Naive thymus-derived CD8-positive, alpha-beta T cell (primary cell): ENCODE data around the gene SYNGAP1. TPM values are rescaled to one million over a fixed set of nuclear protein-coding genes. Genes with fewer than 3 reads are reported as not detected.
"Not testable (repeated sequence)": the region's sequence is repeated elsewhere in the genome, so short reads cannot be mapped to it uniquely, and the experiment has no call there.

Experiments used
- ATAC-seq, 2 donors: fragments of 150-1000 bp; cut with Tn5 transposase in 1 of 2; sonication (Bioruptor Pico), chemical (Tn5 transposase) in 1 of 2; 1 replicate in 1 of 2; 2 replicates in 1 of 2; pipeline ENCODE4 v1.10.0; 2021; ENCODE audit warnings: mild to moderate bottlenecking in 2 of 2, moderate library complexity in 2 of 2
- POLR2A ChIA-PET: fragments of 350-600 bp; sonication (Branson Sonifier 250); formaldehyde crosslinking; loops from one replicate; lab custom pipeline; 2021; ENCODE audit warnings: antibody characterized with exemption; lab: Charles Lee
- DNase-seq, 10 donors: peaks; one replicate each; pipeline versions ENCODE4 v3.0.0 to v3.0.0-alpha.2; 2020 to 2022
- H3K27ac Mint-ChIP-seq, 10 donors: one replicate each; pipeline ENCODE4 v1.8.0; 2020 to 2022; ENCODE audit warnings: mild to moderate bottlenecking in 10 of 10, mixed read lengths in 10 of 10, moderate library complexity in 4 of 10, inconsistent platforms in 1 of 10
- H3K27me3 Mint-ChIP-seq, 5 donors: one replicate each; pipeline ENCODE4 v1.8.0; 2021 to 2022; ENCODE audit warnings: mixed read lengths in 5 of 5
- H3K36me3 Mint-ChIP-seq, 3 donors: one replicate each; pipeline ENCODE4 v1.8.0; 2020 to 2022; ENCODE audit warnings: mixed read lengths in 3 of 3, mild to moderate bottlenecking in 2 of 3, inconsistent platforms in 1 of 3
- H3K4me1 Mint-ChIP-seq, 4 donors: one replicate each; pipeline ENCODE4 v1.8.0; 2021 to 2022; ENCODE audit warnings: mixed read lengths in 4 of 4
- H3K4me3 Mint-ChIP-seq, 10 donors: one replicate each; pipeline ENCODE4 v1.8.0; 2020 to 2022; ENCODE audit warnings: mild to moderate bottlenecking in 10 of 10, mixed read lengths in 10 of 10, moderate library complexity in 6 of 10, inconsistent platforms in 1 of 10
- H3K9me3 Mint-ChIP-seq, 9 donors: one replicate each; pipeline ENCODE4 v1.8.0; 2020 to 2022; ENCODE audit warnings: mixed read lengths in 9 of 9, mild to moderate bottlenecking in 3 of 9, inconsistent platforms in 1 of 9, moderate library complexity in 1 of 9
- polyA plus RNA-seq, 3 donors: library from polyadenylated mRNA; unstranded; fragments of 300-500 nt; fragmentation: Illumina TruSeq; gene quantifications; one replicate each; pipeline ENCODE4 v1.2.3, GENCODE V29; 2021
- total RNA-seq, 8 experiments: library from RNA in 2 of 8; stranded (reverse) in 2 of 8; gene quantifications; one replicate each; pipeline ENCODE4 v1.2.3 and lab custom pipeline; 2021 to 2026

SYNGAP1 gene
- total RNA-seq = 10 to 100 TPM; 57.0 to 66.6 TPM
- polyA plus RNA-seq = 1 to 10 TPM in 2 of 3 donors, under 1 TPM in 1; 0.38 to 1.9 (median 1.4) TPM
- 10.0 to 63.0 (median 38.7) reads per million in 6 experiments for total RNA-seq (lab: John Stamatoyannopoulos, UW)

DNA sequence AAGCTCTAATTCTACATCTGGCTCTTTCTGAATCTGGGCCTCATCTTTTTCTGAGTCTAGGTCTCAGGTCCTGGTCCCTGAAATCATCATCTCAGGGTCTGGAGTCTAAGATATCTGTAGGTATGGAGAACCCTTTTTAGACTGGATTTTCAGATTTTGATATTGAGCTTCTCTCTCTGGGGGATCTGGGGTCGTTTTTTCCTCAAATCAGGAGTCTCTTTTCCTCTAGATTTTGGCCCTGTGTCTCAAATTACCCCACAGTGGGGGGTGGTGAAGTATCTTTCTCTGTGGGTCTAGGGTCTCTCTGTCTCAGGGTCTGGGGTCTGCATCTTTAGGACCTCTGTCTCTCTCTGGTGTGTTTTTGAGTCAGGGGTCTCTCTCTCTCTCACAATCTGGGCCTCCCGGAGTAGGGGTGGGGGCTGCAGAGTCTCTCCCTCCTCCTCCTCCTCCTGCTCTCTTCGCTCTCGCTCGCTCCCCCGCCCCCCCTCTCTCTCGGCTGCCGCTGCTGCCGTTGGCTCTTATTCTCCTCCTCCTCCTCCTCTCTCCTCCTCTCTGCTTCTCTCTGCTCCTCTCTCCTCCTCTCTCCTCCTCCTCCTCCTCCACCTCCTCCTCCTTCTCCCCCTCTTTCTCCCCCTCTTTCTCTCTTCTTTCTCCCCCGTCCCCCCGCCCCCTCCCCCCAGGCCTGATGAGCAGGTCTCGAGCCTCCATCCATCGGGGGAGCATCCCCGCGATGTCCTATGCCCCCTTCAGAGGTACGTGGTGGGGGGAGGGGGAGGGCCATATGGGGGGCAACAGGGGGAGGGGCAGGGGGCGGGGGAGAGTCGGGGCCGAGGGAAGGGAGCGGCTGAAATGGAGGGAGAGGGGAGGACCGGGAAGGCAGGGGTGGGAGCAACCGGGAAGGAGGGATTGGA is at the start of gene SYNGAP1:
Gene SYNGAP1 (plus strand): TSS at position 486 of the 911 bp plus-strand sequence. CDS start 200 bp downstream, at position 686.
- H3K4me1 Mint-ChIP-seq = peaks cover 53 to 94% (median 79%) of the 10 kb centered on the region in 4 donors
- H3K36me3 Mint-ChIP-seq = peaks cover 0 to 18% (median 0%) of the 10 kb centered on the region in 3 donors
- H3K27ac Mint-ChIP-seq = peak within 1 kb of the TSS; percentile 98 to 100 (median 99)
- DNase-seq (peak in 1 of 10 donors; percentile 43), ATAC-seq (no peak)
- peak within 1 kb of the TSS; percentile 90 to 95 (median 92) for H3K4me3 Mint-ChIP-seq
- H3K27me3 Mint-ChIP-seq = no peaks in the 10 kb centered on the region
- no peaks in the 10 kb centered on the region for H3K9me3 Mint-ChIP-seq
- POLR2A ChIA-PET = interaction anchor here (0.7 to 3.7 kb wide), 11 partner anchors 10 to 448 kb away, joined by 3 to 58 read pairs (median 12); partner anchors contain the start of genes PFDN6, RGL2, RPS18 and TAPBP

- H3K27ac Mint-ChIP-seq, DNase-seq, H3K4me3 Mint-ChIP-seq, POLR2A ChIA-PET, ATAC-seq, H3K27me3 Mint-ChIP-seq, H3K36me3 Mint-ChIP-seq, H3K9me3 Mint-ChIP-seq: not testable (repeated sequence)
- H3K4me1 Mint-ChIP-seq = peaks cover 3 to 22% (median 11%) of the 10 kb centered on the region in 4 donors
Measured at GRCh38 chr6:33371901-33372300, 48.0 kb upstream of the SYNGAP1 start.

DNA sequence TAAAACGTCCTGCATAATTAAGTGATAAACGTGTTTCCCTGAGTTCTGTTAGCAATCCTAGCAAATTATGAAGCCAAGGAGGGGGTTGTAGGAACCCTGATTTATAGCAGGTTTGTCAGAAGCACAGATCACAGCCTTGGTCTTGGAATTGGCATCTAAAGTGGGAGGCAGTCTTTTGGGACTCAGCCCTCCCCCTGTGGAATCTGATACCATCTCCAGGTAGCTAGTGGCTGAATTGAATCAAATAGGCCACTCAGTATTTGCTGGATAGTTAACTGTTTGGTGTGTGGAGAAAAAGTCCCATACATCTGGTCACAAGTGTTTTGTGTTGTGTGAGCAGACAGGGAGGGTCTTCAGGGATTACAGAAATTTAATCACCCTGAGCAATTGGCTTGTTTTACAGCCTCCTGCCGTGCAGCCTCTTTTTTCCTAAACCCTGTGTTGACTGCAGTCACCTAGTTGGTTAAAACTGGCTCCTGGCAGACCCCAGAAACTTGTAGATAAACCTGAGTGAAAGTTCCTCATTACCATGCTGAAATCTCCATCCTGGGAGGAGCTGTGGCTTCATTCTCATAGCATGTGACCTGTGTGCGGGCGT is 47.2 kb upstream of the SYNGAP1 start:
- H3K4me1 Mint-ChIP-seq = peaks cover 3 to 22% (median 11%) of the 10 kb centered on the region in 4 donors
- H3K27ac Mint-ChIP-seq = peak overlapping the region in 2 of 10 donors; percentile 43 to 44
- H3K4me3 Mint-ChIP-seq = no peak overlapping the region
- ATAC-seq = no peak
- no peak for DNase-seq
- POLR2A ChIA-PET = no interaction called here
- no peaks in the 10 kb centered on the region for H3K27me3 Mint-ChIP-seq
- no peaks in the 10 kb centered on the region for H3K36me3 Mint-ChIP-seq
- H3K9me3 Mint-ChIP-seq = no peaks in the 10 kb centered on the region

DNA sequence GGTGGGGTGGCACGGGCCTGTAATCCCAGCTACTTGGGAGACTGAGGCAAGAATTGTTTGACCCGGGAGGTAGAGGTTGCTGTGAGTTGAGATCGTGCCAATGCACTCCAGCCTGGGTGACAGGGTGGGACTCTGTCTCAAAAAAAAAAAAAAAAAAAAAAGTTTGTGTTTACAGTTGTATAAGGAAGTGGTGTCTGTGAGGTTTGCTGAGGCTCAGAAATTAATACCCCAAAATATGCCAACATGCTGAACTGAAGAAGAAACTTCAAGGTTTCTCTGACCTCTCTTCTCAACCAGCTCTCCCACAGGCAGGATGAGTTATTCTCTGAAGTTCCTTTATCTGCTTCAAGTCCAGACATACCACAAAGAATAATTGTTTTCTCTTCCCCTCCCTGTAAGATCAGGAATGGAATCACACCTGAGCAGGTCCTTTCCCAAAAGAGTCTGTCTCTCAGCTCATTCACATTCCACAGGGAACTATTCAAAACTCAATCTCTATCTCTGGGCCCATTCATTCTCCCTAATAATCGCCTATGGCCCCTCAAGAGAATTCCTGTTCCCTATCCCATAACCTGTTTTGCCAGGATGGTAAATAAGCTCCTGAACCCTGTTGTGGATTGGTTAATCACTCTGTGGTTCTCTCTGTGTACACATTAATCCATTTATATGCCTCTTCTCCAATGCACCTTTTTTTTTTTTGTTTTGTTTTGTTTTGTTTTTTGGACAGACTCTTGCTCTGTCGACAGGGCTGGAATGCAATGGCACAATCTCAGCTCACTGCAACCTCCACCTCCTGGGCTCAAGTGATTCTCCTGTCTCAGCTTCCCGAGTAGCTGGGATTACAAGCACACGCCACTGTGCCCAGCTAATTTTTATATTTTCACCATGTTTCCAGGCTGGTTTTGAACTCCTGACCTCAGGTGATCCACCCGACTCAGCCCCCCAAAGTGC is 45.6 kb upstream of the SYNGAP1 start:
- Mint-ChIP-seq H3K36me3 (no peaks in the 10 kb centered on the region), H3K9me3 (no peaks in the 10 kb centered on the region), H3K4me3 (peak overlapping the region in 1 of 10 donors; percentile 52), H3K4me1 (peaks cover 3 to 22% (median 11%) of the 10 kb centered on the region in 4 donors), H3K27ac (peak overlapping the region in 9 of 10 donors; percentile 15 to 80 (median 69)), H3K27me3 (no peaks in the 10 kb centered on the region)
- DNase-seq = peak in 1 of 10 donors; percentile 9
- POLR2A ChIA-PET = interaction anchor here (0.6 to 1.4 kb wide), 3 partner anchors 11 to 31 kb away, joined by 3 to 4 read pairs (median 3); no protein-coding TSS in a partner anchor
- no peak for ATAC-seq

DNA sequence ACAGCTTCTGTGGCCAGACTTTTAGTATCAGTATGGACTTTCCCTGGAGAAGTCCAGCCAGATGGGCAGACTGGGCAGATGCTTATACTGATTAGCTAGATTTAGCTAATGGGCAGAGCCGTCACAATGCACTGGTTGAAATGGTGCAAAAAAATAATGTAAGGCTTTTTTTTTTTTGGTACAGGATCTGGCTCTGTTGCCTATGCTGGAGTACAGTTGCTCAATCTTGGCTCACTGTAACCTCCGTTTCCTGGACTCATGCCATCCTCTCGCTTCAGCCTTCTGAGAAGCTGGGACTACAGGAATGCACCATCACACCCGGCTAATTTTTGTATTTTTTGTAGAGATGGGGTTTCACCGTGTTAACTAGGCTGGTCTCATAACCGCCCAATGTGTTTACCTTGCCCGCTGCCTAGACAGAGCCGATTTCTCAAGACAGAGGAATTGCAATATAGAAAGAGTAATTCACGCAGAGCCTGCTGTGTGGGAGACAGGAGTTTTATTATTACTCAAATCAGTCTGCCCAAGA is 44.7 kb upstream of the SYNGAP1 start:
- ATAC-seq (no peak), DNase-seq (no peak)
- Mint-ChIP-seq H3K27ac (peak overlapping the region in 7 of 10 donors; percentile 11 to 72 (median 53)), H3K36me3 (no peaks in the 10 kb centered on the region), H3K27me3 (no peaks in the 10 kb centered on the region), H3K4me3 (no peak overlapping the region), H3K4me1 (peaks cover 3 to 22% (median 11%) of the 10 kb centered on the region in 4 donors), H3K9me3 (no peaks in the 10 kb centered on the region)
- POLR2A ChIA-PET = interaction anchor here (0.6 to 1.4 kb wide), 3 partner anchors 8 to 32 kb away, joined by 3 to 4 read pairs (median 3); no protein-coding TSS in a partner anchor

DNA sequence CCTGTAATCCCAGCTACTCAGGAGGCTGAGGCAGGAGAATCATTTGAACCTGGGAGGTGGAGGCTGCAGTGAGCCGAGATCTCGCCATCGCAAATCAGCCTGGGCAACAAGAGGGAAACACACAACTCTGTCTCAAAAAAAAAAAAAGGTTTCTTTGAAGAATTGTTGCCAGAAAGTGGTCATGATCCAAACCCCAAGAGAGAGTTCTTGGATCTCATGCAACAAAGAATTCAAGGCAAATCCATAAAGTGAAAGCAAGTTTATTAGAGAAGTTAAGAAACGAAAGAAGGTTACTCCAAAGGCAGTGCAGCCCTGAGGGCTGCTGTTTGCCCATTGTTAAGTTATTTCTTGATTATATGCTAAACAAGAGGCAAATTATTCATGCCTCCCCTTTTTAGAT is 42.7 kb upstream of the SYNGAP1 start:
- no peak for DNase-seq
- Mint-ChIP-seq H3K27ac (no peak overlapping the region), H3K36me3 (no peaks in the 10 kb centered on the region), H3K9me3 (no peaks in the 10 kb centered on the region), H3K4me1 (peaks cover 3 to 22% (median 11%) of the 10 kb centered on the region in 4 donors), H3K27me3 (no peaks in the 10 kb centered on the region), H3K4me3 (no peak overlapping the region)
- POLR2A ChIA-PET = no interaction called here
- ATAC-seq = no peak

GRCh38 chr6:33379184-33379583 is 40.7 kb upstream of the SYNGAP1 start:
- H3K4me1 Mint-ChIP-seq = peaks cover 3 to 13% (median 7%) of the 10 kb centered on the region in 4 donors
- not testable (repeated sequence) for H3K27ac Mint-ChIP-seq, DNase-seq, H3K9me3 Mint-ChIP-seq, H3K27me3 Mint-ChIP-seq, H3K36me3 Mint-ChIP-seq, ATAC-seq, H3K4me3 Mint-ChIP-seq
- POLR2A ChIA-PET = interaction anchor here (0.6 to 0.7 kb wide), 2 partner anchors 130 to 149 kb away, joined by 4 to 5 read pairs; no protein-coding TSS in a partner anchor

- ATAC-seq = no peak
Measured at GRCh38 chr6:33380272-33380981, 39.4 kb upstream of the SYNGAP1 start.

GRCh38 chr6:33383427-33384185 is 36.3 kb upstream of the SYNGAP1 start:
- no peak overlapping the region for H3K27ac Mint-ChIP-seq
- no peak for ATAC-seq
- H3K36me3 Mint-ChIP-seq = no peaks in the 10 kb centered on the region
- H3K4me1 Mint-ChIP-seq = peaks cover 0 to 2% (median 0%) of the 10 kb centered on the region in 4 donors
- no peaks in the 10 kb centered on the region for H3K9me3 Mint-ChIP-seq
- DNase-seq = no peak
- POLR2A ChIA-PET = interaction anchor here (0.6 kb wide), 2 partner anchors 33 to 245 kb away, joined by 3 to 4 read pairs; no protein-coding TSS in a partner anchor
- no peak overlapping the region for H3K4me3 Mint-ChIP-seq
- H3K27me3 Mint-ChIP-seq = no peaks in the 10 kb centered on the region

More at GRCh38 chr6:33380272-33380981, 39.4 kb upstream of the SYNGAP1 start:
- DNase-seq = no peak
- H3K27me3 Mint-ChIP-seq = no peaks in the 10 kb centered on the region
- peaks cover 0 to 4% (median 1%) of the 10 kb centered on the region in 4 donors for H3K4me1 Mint-ChIP-seq
- no peaks in the 10 kb centered on the region for H3K36me3 Mint-ChIP-seq
- no peaks in the 10 kb centered on the region for H3K9me3 Mint-ChIP-seq
- POLR2A ChIA-PET = no interaction called here
- no peak overlapping the region for H3K4me3 Mint-ChIP-seq
- peak overlapping the region in 2 of 10 donors; percentile 4 to 10 for H3K27ac Mint-ChIP-seq

DNA sequence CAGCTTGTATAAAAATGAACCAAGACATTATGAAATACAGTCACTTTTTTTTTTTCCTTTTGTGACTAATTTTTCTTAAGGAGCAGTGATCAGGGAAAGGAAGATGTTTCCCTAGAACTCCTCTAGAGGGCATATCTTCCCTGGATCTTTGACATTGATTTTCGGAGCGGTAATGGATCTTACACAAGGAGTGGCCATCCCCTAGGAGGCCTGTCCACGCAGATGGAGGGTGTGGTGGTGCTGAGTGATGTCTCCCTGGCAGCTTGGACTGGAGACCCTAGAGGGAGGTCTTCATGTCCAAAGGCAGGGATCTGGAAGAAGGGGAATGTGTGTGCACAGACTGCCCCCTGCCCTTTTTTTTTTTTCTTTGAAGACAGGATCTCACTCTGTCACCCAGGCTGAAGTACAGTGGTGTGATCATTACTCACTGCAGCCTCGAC is 35.3 kb upstream of the SYNGAP1 start:
- Mint-ChIP-seq H3K4me1 (peaks cover 0 to 2% (median 0%) of the 10 kb centered on the region in 4 donors), H3K4me3 (no peak overlapping the region), H3K27me3 (no peaks in the 10 kb centered on the region), H3K27ac (peak overlapping the region in 1 of 10 donors; percentile 24), H3K9me3 (no peaks in the 10 kb centered on the region), H3K36me3 (no peaks in the 10 kb centered on the region)
- no peak for DNase-seq
- POLR2A ChIA-PET = interaction anchor here (0.6 to 1.0 kb wide), 2 partner anchors 10 to 161 kb away, joined by 3 to 4 read pairs; no protein-coding TSS in a partner anchor
- ATAC-seq = no peak
